Coronary artery (tissue), 2 donors: ENCODE measurements around the gene TMEM11.
"Not testable (repeated sequence)": the region's sequence is repeated elsewhere in the genome, so short reads cannot be mapped to it uniquely, and the experiment has no call there.

Experiments used
- DNase-seq: peaks from one replicate; pipeline ENCODE4 v3.0.0-alpha.2; 2017; ENCODE audit warnings: low spot score
- H3K27ac ChIP-seq, 2 donors: fragments of 200-600 bp; sonication (generic); one replicate each; pipeline ENCODE4 v1.5.1; 2016 to 2019
- H3K4me3 ChIP-seq: fragments of 200-600 bp; sonication (generic); 2 replicates; pipeline ENCODE4 v1.5.1; 2016; ENCODE audit warnings: mild to moderate bottlenecking, moderate library complexity
- CTCF ChIP-seq: fragments of 200-600 bp; sonication (generic); IDR thresholded peaks from one replicate; pipeline ENCODE4 v1.5.1; 2019; ENCODE audit warnings: antibody characterized with exemption

TMEM11 gene

GRCh38 chr17:21231533-21231932 is 17.6 kb upstream of the TMEM11 start:
- no peak overlapping the region for H3K4me3 ChIP-seq
- H3K27ac ChIP-seq = no peak overlapping the region
- no peak for DNase-seq
- no peak for TF ChIP-seq CTCF

- DNase-seq = no peak
- H3K4me3 ChIP-seq = no peak overlapping the region
- TF ChIP-seq CTCF = no peak
- H3K27ac ChIP-seq = no peak overlapping the region
Measured at GRCh38 chr17:21228845-21229244, 14.9 kb upstream of the TMEM11 start.

- no peak for DNase-seq
- Histone ChIP-seq H3K27ac (no peak overlapping the region), H3K4me3 (no peak overlapping the region)
- no peak for TF ChIP-seq CTCF
Measured at GRCh38 chr17:21228111-21228510, 14.2 kb upstream of the TMEM11 start.

GRCh38 chr17:21227277-21227676 is 13.3 kb upstream of the TMEM11 start:
- not testable (repeated sequence) for DNase-seq, H3K27ac ChIP-seq, H3K4me3 ChIP-seq

- Histone ChIP-seq H3K4me3 (no peak overlapping the region), H3K27ac (no peak overlapping the region)
- DNase-seq = no peak
- TF ChIP-seq CTCF = no peak
Measured at GRCh38 chr17:21223086-21223485, 9.1 kb upstream of the TMEM11 start.

GRCh38 chr17:21218831-21219380 is 4.9 kb upstream of the TMEM11 start:
- no peak for TF ChIP-seq CTCF
- no peak overlapping the region for H3K4me3 ChIP-seq
- H3K27ac ChIP-seq = no peak overlapping the region
- DNase-seq = no peak

GRCh38 chr17:21218101-21218500 is 4.1 kb upstream of the TMEM11 start:
- Histone ChIP-seq H3K27ac (no peak overlapping the region), H3K4me3 (no peak overlapping the region)
- DNase-seq = no peak
- TF ChIP-seq CTCF = no peak

GRCh38 chr17:21217346-21217745 is 3.4 kb upstream of the TMEM11 start:
- H3K27ac ChIP-seq = no peak overlapping the region
- H3K4me3 ChIP-seq = no peak overlapping the region
- no peak for DNase-seq
- no peak for TF ChIP-seq CTCF
